ENCODE data around the gene ACBD6. TPM values are rescaled to one million over a fixed set of nuclear protein-coding genes. Genes with fewer than 3 reads are reported as not detected.

The ACBD6 gene
- total and polyA plus RNA-seq, 2 experiments from 2014 or later = 72.2 to 73.9 TPM

DNA sequence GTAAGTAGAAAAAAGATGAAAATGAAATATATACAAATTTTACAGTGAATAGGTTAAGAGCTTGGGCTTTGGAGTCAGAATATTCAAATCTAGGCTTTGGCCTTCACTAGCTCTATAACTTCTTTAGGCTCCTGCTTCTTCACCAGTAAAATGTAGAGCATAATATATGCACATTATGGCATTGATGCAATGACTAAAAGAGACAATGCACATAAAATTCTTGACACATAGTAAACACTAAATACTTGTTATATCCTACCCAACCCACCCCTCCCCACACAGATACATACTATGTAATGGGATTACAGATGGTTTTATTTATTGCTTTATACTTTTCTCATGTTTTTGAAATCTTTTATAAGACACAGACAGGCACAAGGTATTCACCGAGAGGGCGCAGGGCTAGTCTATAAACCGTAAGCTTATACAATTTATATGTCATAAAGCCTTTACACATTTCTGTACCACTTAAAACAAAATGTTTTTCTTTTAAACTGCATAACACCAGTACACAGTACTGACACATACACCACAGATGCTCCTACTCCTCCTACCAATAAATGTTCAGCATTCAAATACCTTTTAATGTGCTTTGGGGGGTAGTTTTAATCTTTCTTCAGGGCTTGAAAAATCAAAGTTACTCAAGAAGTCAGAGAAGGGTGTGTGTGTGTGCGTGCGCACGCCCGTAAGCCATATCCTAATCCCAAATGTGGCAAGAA, 109.8 kb downstream of the ACBD6 start:
- DNase-seq (ENCODE audit: low read depth in 1 of 2, low spot score in 1 of 2) = no peak
- H3K36me3 ChIP-seq = no peaks in the 10 kb centered on the region
- H3K27me3 ChIP-seq = no peaks in the 10 kb centered on the region
- H3K4me1 ChIP-seq (ENCODE audit: low read depth) = no peaks in the 10 kb centered on the region
- H3K9me3 ChIP-seq (ENCODE audit: low read depth) = no peaks in the 10 kb centered on the region
- no peak overlapping the region for H3K27ac ChIP-seq
- no peak for TF ChIP-seq CTCF (IDR thresholded peaks at IDR 0.05; ENCODE audit: low read depth, low read length)
- no peak overlapping the region for H3K4me3 ChIP-seq

DNA sequence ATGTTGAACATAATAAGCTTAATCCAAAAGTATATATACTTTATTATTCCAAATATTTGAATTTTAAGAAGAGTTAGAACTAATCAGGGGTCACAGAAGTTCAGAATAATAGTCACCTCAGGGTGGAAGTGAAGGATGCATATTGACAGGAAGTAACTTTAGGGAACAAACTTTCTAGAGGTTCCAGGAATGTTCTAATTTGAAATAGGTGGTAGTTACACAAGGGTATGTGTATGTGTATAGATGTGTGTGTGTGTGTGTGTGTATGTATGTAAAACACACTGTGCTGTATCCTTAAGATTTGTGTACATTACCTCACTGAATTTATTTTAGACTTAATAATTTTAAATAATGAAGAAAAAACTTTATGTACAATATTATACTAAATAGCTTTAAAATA, 110.4 kb downstream of the ACBD6 start:
- Histone ChIP-seq H3K27ac (no peak overlapping the region), H3K9me3 (ENCODE audit: low read depth) (no peaks in the 10 kb centered on the region), H3K27me3 (no peaks in the 10 kb centered on the region), H3K4me1 (ENCODE audit: low read depth) (no peaks in the 10 kb centered on the region), H3K36me3 (no peaks in the 10 kb centered on the region), H3K4me3 (no peak overlapping the region)
- no peak for TF ChIP-seq CTCF (IDR thresholded peaks at IDR 0.05; ENCODE audit: low read depth, low read length)
- no peak for DNase-seq (ENCODE audit: low read depth in 1 of 2, low spot score in 1 of 2)

GRCh38 chr1:180387413-180387812, 115.0 kb downstream of the ACBD6 start:
- DNase-seq (ENCODE audit: low read depth in 1 of 2, low spot score in 1 of 2) = no peak
- Histone ChIP-seq H3K4me1 (ENCODE audit: low read depth) (no peaks in the 10 kb centered on the region), H3K27me3 (no peaks in the 10 kb centered on the region), H3K4me3 (no peak overlapping the region), H3K9me3 (ENCODE audit: low read depth) (no peaks in the 10 kb centered on the region), H3K36me3 (no peaks in the 10 kb centered on the region), H3K27ac (no peak overlapping the region)
- TF ChIP-seq CTCF (IDR thresholded peaks at IDR 0.05; ENCODE audit: low read depth, low read length) = no peak

DNA sequence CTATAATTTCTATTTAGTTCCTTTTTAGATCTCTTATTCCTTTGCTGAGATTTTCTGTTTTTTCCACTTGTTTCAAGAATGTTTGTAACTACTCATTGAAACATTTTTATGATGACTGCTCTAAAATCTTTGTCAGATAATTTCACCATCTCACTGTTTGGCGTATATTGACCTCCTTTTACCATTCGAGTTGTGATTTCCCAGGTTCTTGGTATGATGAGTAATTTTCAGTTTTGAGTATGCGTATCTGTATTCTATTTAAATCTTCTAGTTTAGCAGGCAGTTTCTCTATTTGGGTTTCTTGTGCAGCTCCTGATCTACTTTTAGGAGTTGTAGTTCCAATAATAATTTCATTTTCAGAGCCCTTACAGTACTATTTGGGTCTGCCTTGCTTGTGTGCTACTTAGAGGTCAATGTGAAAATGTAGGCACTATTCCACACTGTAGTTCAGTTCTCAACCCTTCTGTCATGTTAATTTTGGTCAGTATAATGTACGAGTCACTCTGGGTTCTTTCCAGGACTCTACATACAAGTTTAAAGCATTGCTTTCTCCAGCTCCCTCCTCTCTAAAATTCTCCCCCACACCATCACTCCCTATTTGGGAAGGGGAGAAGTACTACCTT, 115.5 kb downstream of the ACBD6 start:
- no peak for TF ChIP-seq CTCF (IDR thresholded peaks at IDR 0.05; ENCODE audit: low read depth, low read length)
- H3K27ac ChIP-seq = no peak overlapping the region
- H3K27me3 ChIP-seq = no peaks in the 10 kb centered on the region
- no peak overlapping the region for H3K4me3 ChIP-seq
- H3K4me1 ChIP-seq (ENCODE audit: low read depth) = no peaks in the 10 kb centered on the region
- DNase-seq (ENCODE audit: low read depth in 1 of 2, low spot score in 1 of 2) = no peak
- H3K36me3 ChIP-seq = no peaks in the 10 kb centered on the region
- no peaks in the 10 kb centered on the region for H3K9me3 ChIP-seq (ENCODE audit: low read depth)

DNA sequence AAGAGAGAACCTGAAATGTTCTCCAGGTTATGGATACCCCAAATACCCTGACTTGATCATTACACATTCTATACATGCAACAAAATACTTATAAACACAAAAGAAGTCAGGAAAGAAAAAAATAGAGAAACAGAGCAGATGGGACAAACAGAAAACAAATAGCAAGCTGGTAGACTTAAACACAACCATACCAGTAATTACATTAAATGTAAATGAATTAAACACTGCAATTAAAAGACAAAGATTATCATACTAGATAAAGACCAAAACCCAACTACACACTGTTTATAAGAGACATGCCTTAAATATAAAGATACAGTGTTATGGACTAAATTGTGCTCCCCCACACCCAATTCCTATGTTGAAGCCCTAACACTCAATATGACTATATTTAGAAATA, 117.2 kb downstream of the ACBD6 start:
- H3K27ac ChIP-seq = no peak overlapping the region
- no peaks in the 10 kb centered on the region for H3K27me3 ChIP-seq
- no peak for TF ChIP-seq CTCF (IDR thresholded peaks at IDR 0.05; ENCODE audit: low read depth, low read length)
- H3K36me3 ChIP-seq = no peaks in the 10 kb centered on the region
- no peak for DNase-seq (ENCODE audit: low read depth in 1 of 2, low spot score in 1 of 2)
- H3K9me3 ChIP-seq (ENCODE audit: low read depth) = no peaks in the 10 kb centered on the region
- no peaks in the 10 kb centered on the region for H3K4me1 ChIP-seq (ENCODE audit: low read depth)
- H3K4me3 ChIP-seq = no peak overlapping the region

All from cardiac muscle cell (in vitro differentiated cells and primary cell).